Gastroesophageal sphincter (tissue), 4 donors: ENCODE results near the gene GNL3. TPM values are rescaled to one million over a fixed set of nuclear protein-coding genes. Genes with fewer than 3 reads are reported as not detected.

Experiments
- ATAC-seq: fragments of 150-250 bp; one replicate; pipeline ENCODE4 v1.9.1; 2016; ENCODE audit warnings: mild to moderate bottlenecking, moderate library complexity
- H3K27ac ChIP-seq, 4 donors: fragments of 200-600 bp; sonication (generic) in 3 of 4; 1 replicate in 3 of 4; 2 replicates in 1 of 4; pipeline ENCODE4 v1.5.1; 2016 to 2019
- H3K27me3 ChIP-seq: fragments of 200-600 bp; sonication (generic); one replicate; pipeline ENCODE4 v1.5.1; 2019
- H3K36me3 ChIP-seq, 2 donors: fragments of 200-600 bp; sonication (generic); one replicate each; pipeline ENCODE4 v1.5.1; 2019; ENCODE audit warnings: control low read depth in 1 of 2
- H3K4me1 ChIP-seq, 3 donors: fragments of 200-600 bp; sonication (generic); 1 replicate in 2 of 3; 2 replicates in 1 of 3; pipeline ENCODE4 v1.5.1; 2016 to 2019; ENCODE audit warnings: control low read depth in 2 of 3
- H3K4me3 ChIP-seq, 2 donors: fragments of 200-600 bp; sonication (generic); one replicate each; pipeline ENCODE4 v1.5.1; 2019; ENCODE audit warnings: mild to moderate bottlenecking in 1 of 2, moderate library complexity in 1 of 2
- H3K9me3 ChIP-seq, 3 donors: fragments of 200-600 bp; sonication (generic); one replicate each; pipeline ENCODE4 v1.5.1; 2017 to 2019; ENCODE audit warnings: control low read depth in 2 of 3
- CTCF ChIP-seq, 4 experiments: fragments of 200-600 bp in 2 of 4; fragments of 450-650 bp in 2 of 4; sonication (generic) in 1 of 4; IDR thresholded peaks; one replicate each; pipeline ENCODE4 v1.5.1; 2017 to 2019; ENCODE audit warnings: antibody characterized with exemption in 4 of 4, mild to moderate bottlenecking in 2 of 4, moderate library complexity in 2 of 4
- EP300 ChIP-seq: sonication (generic); formaldehyde crosslinking; IDR thresholded peaks from one replicate; pipeline ENCODE4 v1.6.1; 2017; ENCODE audit warnings: antibody characterized with exemption, mild to moderate bottlenecking
- POLR2A ChIP-seq, 2 donors: fragments of 450-650 bp; IDR thresholded peaks; one replicate each; pipeline ENCODE4 v1.6.1; 2017; ENCODE audit warnings: antibody characterized with exemption in 2 of 2, mild to moderate bottlenecking in 2 of 2, moderate library complexity in 1 of 2
- POLR2AphosphoS5 ChIP-seq: sonication (generic); formaldehyde crosslinking; IDR thresholded peaks from one replicate; pipeline ENCODE4 v1.6.1; 2017; ENCODE audit warnings: antibody characterized with exemption
- WGBS, 2 donors: methylation state at CpG; one replicate each; pipeline ENCODE4 v1.1.5; 2018; ENCODE audit warnings: low coverage in 1 of 2; 5-methylcytosine and 5-hydroxymethylcytosine counted together
- total RNA-seq, 4 donors: library from RNA; depleted of rRNA; stranded (reverse); fragments of >200 nt; gene quantifications; one replicate each; pipeline ENCODE4 v1.1.0, GENCODE V29; 2016

Gene GNL3
- total RNA-seq, 4 donors from 2014 or later: 36.4 to 83.7 (median 51.7) TPM

- H3K27ac ChIP-seq: no peak overlapping the region
- H3K9me3 ChIP-seq: no peaks in the 10 kb centered on the region
- H3K27me3 ChIP-seq: no peaks in the 10 kb centered on the region
- TF ChIP-seq POLR2A (IDR thresholded peaks at IDR 0.05) (no peak), CTCF (IDR thresholded peaks at IDR 0.05) (no peak), EP300 (no peak), POLR2AphosphoS5 (no peak)
- no peak for ATAC-seq
- H3K4me3 ChIP-seq: no peak overlapping the region
- no peaks in the 10 kb centered on the region for H3K4me1 ChIP-seq
- H3K36me3 ChIP-seq: peaks cover 28 to 100% of the 10 kb centered on the region in 2 donors
- WGBS, 2 donors: 62 to 78% methylated on average over 7 of the region's 7 CpGs
Measured at GRCh38 chr3:52694528-52695189, 8.8 kb downstream of the GNL3 start.

GRCh38 chr3:52695798-52696671 lies 10.2 kb downstream of the GNL3 start:
- TF ChIP-seq POLR2A (IDR thresholded peaks at IDR 0.05) (no peak), EP300 (no peak), CTCF (IDR thresholded peaks at IDR 0.05) (no peak), POLR2AphosphoS5 (no peak)
- 69 to 73% methylated on average over 3 to 4 of the region's 4 CpGs for WGBS, 2 donors
- Histone ChIP-seq H3K27ac (no peak overlapping the region), H3K4me3 (no peak overlapping the region), H3K4me1 (peaks cover 0 to 7% (median 0%) of the 10 kb centered on the region in 3 donors), H3K36me3 (peaks cover 24 to 91% of the 10 kb centered on the region in 2 donors), H3K9me3 (no peaks in the 10 kb centered on the region), H3K27me3 (no peaks in the 10 kb centered on the region)
- no peak for ATAC-seq

GRCh38 chr3:52696830-52697631 lies 11.2 kb downstream of the GNL3 start:
- peaks cover 0 to 7% (median 0%) of the 10 kb centered on the region in 3 donors for H3K4me1 ChIP-seq
- H3K27me3 ChIP-seq: no peaks in the 10 kb centered on the region
- H3K9me3 ChIP-seq: no peaks in the 10 kb centered on the region
- TF ChIP-seq POLR2AphosphoS5 (no peak), EP300 (no peak), POLR2A (IDR thresholded peaks at IDR 0.05) (no peak), CTCF (IDR thresholded peaks at IDR 0.05) (no peak)
- no peak for ATAC-seq
- H3K36me3 ChIP-seq: peaks cover 23 to 81% of the 10 kb centered on the region in 2 donors
- H3K27ac ChIP-seq: no peak overlapping the region
- H3K4me3 ChIP-seq: no peak overlapping the region
- WGBS, 2 donors: 72 to 75% methylated on average over 2 of the region's 2 CpGs

- no peak for TF ChIP-seq CTCF (IDR thresholded peaks at IDR 0.05)
- no peak for TF ChIP-seq POLR2A (IDR thresholded peaks at IDR 0.05)
- no peak for TF ChIP-seq POLR2AphosphoS5
- H3K36me3 ChIP-seq: peaks cover 23 to 75% of the 10 kb centered on the region in 2 donors
- no peak for ATAC-seq
- no peak overlapping the region for H3K27ac ChIP-seq
- WGBS, 2 donors: 85 to 94% methylated on average over 3 to 4 of the region's 4 CpGs
- H3K4me1 ChIP-seq: peaks cover 0 to 13% (median 0%) of the 10 kb centered on the region in 3 donors
- H3K4me3 ChIP-seq: no peak overlapping the region
- no peaks in the 10 kb centered on the region for H3K27me3 ChIP-seq
- H3K9me3 ChIP-seq: no peaks in the 10 kb centered on the region
Measured at GRCh38 chr3:52697632-52697965, 11.8 kb downstream of the GNL3 start.
